ENCODE results near the gene SPECC1L.
"Not testable (repeated sequence)": the region's sequence is repeated elsewhere in the genome, so short reads cannot be mapped to it uniquely, and the experiment has no call there.

The SPECC1L gene

GRCh38 chr22:24270556-24271385 is at the start of gene SPECC1L:
Gene SPECC1L, plus strand, starts transcription at chr22:24270831. Its CDS starts 31,401 bp downstream, at chr22:24302232.
- DNase-seq (ENCODE audit: low spot score): peak; percentile 94

- DNase-seq (ENCODE audit: low spot score): peak; percentile 2
Measured at GRCh38 chr22:24224468-24224867, 46.2 kb upstream of the SPECC1L start.

- DNase-seq (ENCODE audit: low spot score): peak; percentile 2
Measured at GRCh38 chr22:24225044-24225601, 45.5 kb upstream of the SPECC1L start.

- peak; percentile 9 for DNase-seq (ENCODE audit: low spot score)
Measured at GRCh38 chr22:24225951-24226350, 44.7 kb upstream of the SPECC1L start.

GRCh38 chr22:24230911-24231656 is 39.5 kb upstream of the SPECC1L start:
- peak; percentile 92 for DNase-seq (ENCODE audit: low spot score)

- peak; percentile 3 for DNase-seq (ENCODE audit: low spot score)
Measured at GRCh38 chr22:24231706-24232105, 38.9 kb upstream of the SPECC1L start.

GRCh38 chr22:24232124-24232523 is 38.5 kb upstream of the SPECC1L start:
- peak; percentile 6 for DNase-seq (ENCODE audit: low spot score)

- no peak for DNase-seq (ENCODE audit: low spot score)
Measured at GRCh38 chr22:24232725-24233124, 37.9 kb upstream of the SPECC1L start.

GRCh38 chr22:24233235-24233634 is 37.4 kb upstream of the SPECC1L start:
- DNase-seq (ENCODE audit: low spot score): no peak

- DNase-seq (ENCODE audit: low spot score): no peak
Measured at GRCh38 chr22:24233816-24234215, 36.8 kb upstream of the SPECC1L start.

- DNase-seq (ENCODE audit: low spot score): no peak
Measured at GRCh38 chr22:24235315-24235714, 35.3 kb upstream of the SPECC1L start.

- no peak for DNase-seq (ENCODE audit: low spot score)
Measured at GRCh38 chr22:24236656-24237055, 34.0 kb upstream of the SPECC1L start.

- not testable (repeated sequence) for DNase-seq (ENCODE audit: low spot score)
Measured at GRCh38 chr22:24238101-24238694, 32.4 kb upstream of the SPECC1L start.

- no peak for DNase-seq (ENCODE audit: low spot score)
Measured at GRCh38 chr22:24240381-24240780, 30.2 kb upstream of the SPECC1L start.

GRCh38 chr22:24240985-24241692 is 29.5 kb upstream of the SPECC1L start:
- DNase-seq (ENCODE audit: low spot score): not testable (repeated sequence)

- DNase-seq (ENCODE audit: low spot score): not testable (repeated sequence)
Measured at GRCh38 chr22:24243417-24243816, 27.2 kb upstream of the SPECC1L start.

- DNase-seq (ENCODE audit: low spot score): peak; percentile 1
Measured at GRCh38 chr22:24244144-24244787, 26.4 kb upstream of the SPECC1L start.

GRCh38 chr22:24245030-24245431 is 25.6 kb upstream of the SPECC1L start, which contains the start of gene GGT5:
Gene GGT5, minus strand, starts transcription at chr22:24245082. Its CDS starts 357 bp downstream, at chr22:24244725.
- DNase-seq (ENCODE audit: low spot score): not testable (repeated sequence)

- peak; percentile 5 for DNase-seq (ENCODE audit: low spot score)
Measured at GRCh38 chr22:24245584-24246561, 24.8 kb upstream of the SPECC1L start.

- DNase-seq (ENCODE audit: low spot score): peak; percentile 5
Measured at GRCh38 chr22:24247011-24247507, 23.6 kb upstream of the SPECC1L start.

Measured in iPS-NIHi11 (cell line).